ENCODE results near the gene LARP6. TPM values are rescaled to one million over a fixed set of nuclear protein-coding genes. Genes with fewer than 3 reads are reported as not detected.

LARP6 gene
- total RNA-seq, 1 donor, result 36.7 TPM

- DNase-seq (ENCODE audit: low read depth), result peak; percentile 93
- no peak for TF ChIP-seq CTCF (IDR thresholded peaks at IDR 0.05; ENCODE audit: insufficient read depth, low read depth, low read length)
- peak overlapping the region; percentile 34 for H3K4me3 ChIP-seq (ENCODE audit: low read depth, low read length)
These were observed 59.2 kb downstream of the LARP6 start for GRCh38 chr15:70794596-70795310.

GRCh38 chr15:70793694-70794093, 60.3 kb downstream of the LARP6 start:
- peak; percentile 41 for DNase-seq (ENCODE audit: low read depth)
- no peak for TF ChIP-seq CTCF (IDR thresholded peaks at IDR 0.05; ENCODE audit: insufficient read depth, low read depth, low read length)
- no peak overlapping the region for H3K4me3 ChIP-seq (ENCODE audit: low read depth, low read length)

GRCh38 chr15:70792171-70792573, 61.8 kb downstream of the LARP6 start:
- H3K4me3 ChIP-seq (ENCODE audit: low read depth, low read length), result no peak overlapping the region
- TF ChIP-seq CTCF (IDR thresholded peaks at IDR 0.05; ENCODE audit: insufficient read depth, low read depth, low read length), result no peak
- DNase-seq (ENCODE audit: low read depth), result peak; percentile 77

- H3K4me3 ChIP-seq (ENCODE audit: low read depth, low read length), result no peak overlapping the region
- no peak for TF ChIP-seq CTCF (IDR thresholded peaks at IDR 0.05; ENCODE audit: insufficient read depth, low read depth, low read length)
- no peak for DNase-seq (ENCODE audit: low read depth)
These were observed 62.7 kb downstream of the LARP6 start for GRCh38 chr15:70791259-70791658.

- H3K4me3 ChIP-seq (ENCODE audit: low read depth, low read length), result no peak overlapping the region
- no peak for TF ChIP-seq CTCF (IDR thresholded peaks at IDR 0.05; ENCODE audit: insufficient read depth, low read depth, low read length)
- peak; percentile 81 for DNase-seq (ENCODE audit: low read depth)
These were observed 64.7 kb downstream of the LARP6 start for GRCh38 chr15:70789213-70789612.

- H3K4me3 ChIP-seq (ENCODE audit: low read depth, low read length), result peak overlapping the region; percentile 19
- DNase-seq (ENCODE audit: low read depth), result peak; percentile 98
- no peak for TF ChIP-seq CTCF (IDR thresholded peaks at IDR 0.05; ENCODE audit: insufficient read depth, low read depth, low read length)
These were observed 65.6 kb downstream of the LARP6 start for GRCh38 chr15:70788114-70789049.
